SK-N-MC (cell line): Measurements from ENCODE around the gene TNFRSF18.

ENCODE experiments used
- EZH2 ChIP-seq: fragments of 200-600 bp; sonication (generic); IDR thresholded peaks from one replicate; pipeline ENCODE4 v1.6.1; 2017; ENCODE audit warnings: antibody characterized with exemption
- POLR2AphosphoS5 ChIP-seq: IDR thresholded peaks from 2 replicates; pipeline ENCODE4 v1.6.1; 2012; ENCODE audit warnings: mild to moderate bottlenecking, low read depth, low read length, borderline replicate concordance

GRCh38 chr1:1182491-1183220 lies 23.7 kb downstream of the TNFRSF18 start:
- no peak for TF ChIP-seq EZH2
- TF ChIP-seq POLR2AphosphoS5: no peak
